HG03457 (cell line): ENCODE data around the gene GJC2.
"Not testable (repeated sequence)": the region's sequence is repeated elsewhere in the genome, so short reads cannot be mapped to it uniquely, and the experiment has no call there.

Experiments used
- ATAC-seq: cut with Tn5 transposase; IDR thresholded peaks from one replicate; pipeline ENCODE4 v1.9.1; 2021; ENCODE audit warnings: moderate number of reproducible peaks; ENCODE audit not compliant: unreplicated experiment

The GJC2 gene

DNA sequence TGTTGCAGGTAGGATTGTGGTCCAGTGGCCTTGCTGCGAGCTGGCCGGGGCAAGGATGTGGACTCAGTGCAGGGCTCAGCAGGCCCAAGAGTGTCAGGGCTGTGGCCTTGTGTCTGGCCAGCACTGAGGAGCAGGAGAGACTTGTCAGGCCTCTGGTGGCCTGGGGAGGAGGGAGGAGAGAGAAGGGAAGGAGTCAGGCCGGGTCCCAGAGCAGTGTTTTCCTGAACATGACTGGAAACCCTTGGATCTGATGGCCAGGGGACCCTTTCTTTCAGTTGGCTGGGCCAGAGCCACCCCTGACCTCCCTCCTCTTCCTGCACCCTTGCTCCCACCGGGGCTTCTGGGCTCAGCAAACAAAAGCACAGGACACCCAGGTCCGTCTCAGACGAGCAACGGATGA lies 20.9 kb downstream of the GJC2 start:
- ATAC-seq: no peak

DNA sequence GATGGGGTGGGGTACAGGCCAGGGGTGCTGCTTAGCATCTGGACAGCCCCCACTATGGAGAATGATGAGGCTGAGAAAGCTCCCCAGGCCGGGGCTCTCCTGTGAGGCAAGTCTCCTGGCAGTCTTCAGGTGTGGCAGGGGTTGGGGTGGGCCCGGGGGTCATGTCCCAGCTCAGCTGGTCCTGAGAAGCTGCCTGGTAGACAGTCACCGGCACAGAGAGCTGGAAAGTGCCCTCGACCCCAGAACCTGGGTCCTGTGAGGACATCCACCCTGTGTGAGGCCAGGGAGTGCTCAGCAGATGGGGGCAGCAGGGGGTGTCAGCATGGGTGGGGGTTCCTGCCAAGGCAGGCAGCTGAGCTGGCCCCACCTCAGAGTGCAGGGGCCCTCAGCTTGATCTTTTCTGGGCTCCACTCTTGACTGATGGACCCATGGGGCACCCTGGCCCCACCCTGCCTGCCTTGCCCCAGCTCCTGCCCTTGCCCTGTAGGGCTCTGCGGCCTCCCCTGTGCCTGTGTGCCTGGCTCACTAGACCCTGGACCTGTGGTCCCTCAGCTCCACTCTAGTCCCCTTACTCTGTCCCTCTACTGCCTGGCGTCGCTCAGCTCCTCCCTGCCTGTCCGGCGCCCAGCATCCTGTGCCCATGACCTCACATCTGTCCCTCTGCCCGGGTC lies 21.6 kb downstream of the GJC2 start:
- no peak for ATAC-seq

DNA sequence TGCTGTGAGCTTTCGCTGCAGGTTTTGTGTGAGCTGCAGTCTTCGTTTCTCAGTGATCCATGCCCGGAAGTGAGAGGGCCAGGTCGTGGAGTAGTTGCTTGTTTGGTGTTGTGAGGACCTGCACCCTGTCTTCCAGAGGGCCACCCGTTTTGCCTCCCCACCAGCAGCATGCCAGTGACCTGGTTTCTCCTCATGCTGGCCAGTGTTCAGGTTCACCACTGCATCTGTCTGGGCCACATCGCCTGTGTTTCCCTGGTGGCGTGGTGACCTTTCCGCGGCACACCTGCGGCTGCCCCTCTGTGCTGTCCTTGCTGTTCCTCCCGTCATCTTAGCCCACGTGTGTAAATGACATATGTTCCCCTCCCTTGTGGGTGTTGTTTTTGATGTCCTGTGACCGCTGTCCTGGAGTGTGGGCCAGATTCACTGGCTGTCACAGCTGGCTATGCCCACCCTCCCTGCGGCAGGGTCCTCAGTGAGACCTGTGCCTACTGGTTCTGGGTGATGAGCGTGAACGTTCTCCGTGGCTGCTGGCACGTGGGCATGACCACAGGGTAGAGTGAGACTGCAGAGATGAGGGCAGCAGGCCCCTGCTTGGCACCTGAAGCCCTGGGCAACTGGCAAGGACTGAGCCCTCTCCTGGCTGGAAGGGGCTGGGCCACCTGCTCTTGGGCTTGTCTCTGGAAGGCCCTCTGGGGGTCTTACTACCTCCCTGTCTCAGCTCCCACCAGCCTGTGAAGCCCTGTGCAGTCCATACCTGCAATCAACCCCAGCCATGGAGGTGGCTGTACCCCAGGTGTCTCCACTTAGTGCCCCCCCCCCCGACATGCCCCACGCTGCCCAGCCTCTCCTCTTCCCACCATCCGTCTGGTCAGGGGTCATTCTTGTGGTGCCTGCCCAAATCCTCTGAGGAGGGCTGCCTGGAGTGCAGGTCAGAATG lies 23.1 kb downstream of the GJC2 start:
- ATAC-seq: no peak

DNA sequence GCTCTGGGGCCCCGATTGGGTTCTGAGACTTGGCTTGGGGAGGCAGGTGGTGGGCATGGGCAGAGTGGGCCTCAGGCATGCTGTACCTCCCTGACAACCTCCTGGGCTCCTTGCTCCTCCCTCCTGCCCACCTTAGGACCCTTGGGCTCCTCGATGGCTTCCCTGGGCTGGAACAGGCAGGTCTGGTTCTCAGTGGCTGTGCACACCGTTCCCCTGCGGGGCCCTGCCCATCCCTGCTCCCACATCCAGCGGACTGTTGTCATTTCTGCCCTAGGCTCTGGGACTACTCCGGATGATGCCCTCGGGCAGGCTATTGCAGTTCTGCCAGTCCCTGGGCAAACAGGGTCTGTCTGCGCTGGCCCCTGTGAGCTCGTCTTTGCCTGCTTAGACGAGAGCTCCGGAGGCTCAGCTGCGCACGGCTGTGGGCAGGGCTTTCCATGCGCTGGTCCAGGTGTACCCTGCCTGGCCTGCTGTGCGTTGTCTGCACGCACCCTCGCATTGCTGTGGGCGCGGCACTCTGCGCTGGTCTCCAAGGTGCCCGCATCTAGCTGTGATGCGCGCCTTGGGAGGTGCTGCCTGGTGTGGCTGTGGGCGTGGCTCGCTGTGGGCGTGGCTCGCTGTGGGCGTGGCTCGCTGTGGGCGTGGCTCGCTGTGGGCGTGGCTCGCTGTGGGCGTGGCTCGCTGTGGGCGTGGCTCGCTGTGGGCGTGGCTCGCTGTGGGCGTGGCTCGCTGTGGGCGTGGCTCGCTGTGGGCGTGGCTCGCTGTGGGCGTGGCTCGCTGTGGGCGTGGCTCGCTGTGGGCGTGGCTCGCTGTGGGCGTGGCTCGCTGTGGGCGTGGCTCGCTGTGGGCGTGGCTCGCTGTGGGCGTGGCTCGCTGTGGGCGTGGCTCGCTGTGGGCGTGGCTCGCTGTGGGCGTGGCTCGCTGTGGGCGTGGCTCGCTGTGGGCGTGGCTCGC lies 24.1 kb downstream of the GJC2 start:
- ATAC-seq: not testable (repeated sequence)

DNA sequence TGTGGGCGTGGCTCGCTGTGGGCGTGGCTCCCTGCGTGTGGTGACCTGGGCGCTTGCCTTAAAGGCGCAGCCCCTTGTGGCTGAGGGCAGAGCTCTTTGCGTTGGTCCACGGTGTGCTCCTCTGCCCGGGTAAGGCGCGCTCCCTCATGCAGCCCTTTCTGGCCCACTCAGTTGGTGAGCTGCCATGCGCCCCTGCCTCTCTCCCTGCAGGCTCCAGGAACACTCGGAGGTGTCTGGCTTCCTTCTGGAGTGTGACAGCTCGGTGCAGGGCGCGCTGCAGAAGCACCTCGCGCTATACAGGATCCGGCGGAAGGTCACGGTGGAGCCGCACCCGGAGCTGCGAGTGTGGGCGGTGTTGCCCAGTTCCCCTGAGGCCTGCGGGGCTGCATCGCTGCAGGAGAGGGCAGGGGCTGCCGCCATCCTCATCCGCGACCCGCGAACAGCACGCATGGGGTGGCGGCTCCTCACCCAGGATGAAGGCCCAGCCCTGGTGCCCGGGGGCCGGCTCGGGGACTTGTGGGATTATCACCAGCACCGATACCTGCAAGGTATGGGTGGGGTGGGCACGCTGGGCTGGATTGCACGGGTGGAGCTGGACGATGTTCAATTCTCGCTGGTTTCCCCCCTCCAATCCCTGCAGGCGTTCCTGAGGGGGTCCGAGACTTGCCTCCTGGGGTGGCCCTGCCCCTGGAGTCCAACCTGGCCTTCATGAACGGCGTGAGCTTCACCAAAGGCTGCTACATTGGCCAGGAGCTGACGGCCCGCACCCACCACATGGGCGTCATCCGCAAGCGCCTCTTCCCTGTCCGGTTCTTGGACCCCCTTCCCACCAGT lies 25.0 kb downstream of the GJC2 start:
- ATAC-seq: no peak

DNA sequence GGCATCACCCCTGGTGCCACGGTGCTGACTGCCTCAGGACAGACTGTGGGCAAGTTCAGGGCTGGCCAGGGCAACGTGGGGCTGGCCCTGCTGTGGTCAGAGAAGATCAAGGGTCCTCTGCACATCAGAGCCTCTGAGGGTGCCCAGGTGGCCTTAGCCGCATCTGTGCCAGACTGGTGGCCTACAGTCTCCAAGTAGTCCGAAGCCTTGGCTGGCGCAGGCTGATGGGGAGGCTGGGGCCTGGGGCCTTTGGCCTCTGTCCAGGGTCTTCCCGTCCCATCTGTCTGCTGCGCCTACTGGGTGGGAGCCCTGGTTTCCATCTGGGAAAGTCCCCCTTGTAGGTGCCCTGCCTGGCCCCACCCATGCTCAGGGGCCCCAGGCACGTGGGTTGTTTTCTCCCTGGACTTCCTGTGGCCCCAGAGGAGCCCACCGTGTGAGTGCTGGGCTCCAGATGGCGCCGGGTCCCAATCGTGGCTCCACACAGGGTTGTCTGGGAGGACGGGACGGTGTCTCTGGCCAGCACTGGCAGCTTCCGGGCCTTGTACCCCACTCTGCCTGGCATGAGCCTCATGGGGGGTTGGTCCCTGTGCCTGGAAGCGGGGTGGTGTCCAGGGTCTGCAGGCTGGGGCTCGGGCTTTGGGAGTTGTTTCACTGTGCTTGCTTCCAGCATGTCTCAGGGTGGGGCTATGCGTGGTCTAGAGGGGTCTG lies 25.7 kb downstream of the GJC2 start:
- no peak for ATAC-seq

DNA sequence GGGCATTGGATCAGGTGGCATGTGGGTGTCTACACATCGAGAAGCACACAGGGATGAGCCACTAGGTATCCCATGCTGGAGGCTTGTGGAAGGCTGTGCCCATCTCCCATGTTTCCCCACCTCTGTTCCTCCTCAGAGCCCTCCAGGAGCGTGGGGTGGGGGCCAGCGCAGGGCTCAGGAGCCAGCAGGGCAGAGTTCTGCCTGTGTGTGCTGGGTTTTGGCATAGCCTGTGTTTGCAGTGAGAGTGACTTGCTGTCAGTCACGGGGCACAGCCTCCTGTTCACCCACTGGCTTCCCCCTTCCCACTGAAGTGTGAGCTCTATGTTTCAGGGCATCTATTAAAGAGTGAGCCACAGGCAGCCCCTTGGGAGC lies 26.3 kb downstream of the GJC2 start:
- ATAC-seq: no peak

DNA sequence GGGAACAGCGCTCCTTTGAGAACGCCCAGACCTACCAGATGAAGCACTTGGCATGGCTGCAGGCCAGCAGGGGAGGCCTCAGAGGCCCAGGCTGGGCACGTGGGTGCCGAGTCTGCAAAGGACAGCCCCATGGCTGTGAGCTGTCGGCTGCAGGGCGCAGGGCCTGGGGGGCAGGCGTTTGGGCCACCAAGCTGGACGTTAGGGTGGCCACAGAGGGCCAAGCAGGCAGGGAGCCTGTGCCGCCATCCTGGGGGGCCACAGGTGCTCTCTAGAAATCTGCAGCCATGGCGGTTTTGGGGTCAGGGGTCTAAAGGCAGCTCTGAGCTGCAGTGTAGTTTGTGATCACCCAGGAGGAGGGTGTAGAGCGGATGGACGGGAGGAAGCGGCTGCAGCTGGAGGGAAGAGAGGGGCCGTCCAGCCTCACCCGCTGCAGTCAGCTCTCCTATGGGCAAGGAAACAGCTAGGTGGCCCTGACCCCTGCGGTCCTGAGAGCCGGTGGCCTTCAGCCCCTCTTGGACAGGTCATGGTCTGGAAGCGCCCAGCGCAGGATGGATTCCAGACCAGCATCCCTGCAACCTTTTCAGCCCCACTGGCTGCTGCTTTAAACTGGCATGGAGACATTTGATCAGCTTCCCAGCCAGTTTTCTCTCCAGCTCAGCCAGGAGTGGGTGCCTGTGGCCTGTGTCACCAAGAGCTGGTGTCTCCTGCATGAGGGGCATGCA lies 26.9 kb downstream of the GJC2 start:
- ATAC-seq: no peak

DNA sequence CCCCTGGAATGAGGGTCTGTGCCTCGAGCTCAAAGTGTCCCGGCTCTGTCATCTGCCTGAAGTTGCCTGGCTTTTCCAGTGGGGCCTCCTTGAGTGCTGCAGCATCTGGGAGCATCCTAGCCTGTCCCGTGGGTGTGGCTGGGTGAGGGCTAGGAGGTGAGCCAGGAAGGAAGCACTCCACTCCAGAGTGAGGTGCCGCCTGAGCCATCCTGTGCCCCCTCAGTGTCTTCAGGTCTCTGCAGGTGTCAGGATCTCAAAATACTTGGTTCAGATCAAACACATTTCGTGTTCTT lies 27.4 kb downstream of the GJC2 start:
- no peak for ATAC-seq

DNA sequence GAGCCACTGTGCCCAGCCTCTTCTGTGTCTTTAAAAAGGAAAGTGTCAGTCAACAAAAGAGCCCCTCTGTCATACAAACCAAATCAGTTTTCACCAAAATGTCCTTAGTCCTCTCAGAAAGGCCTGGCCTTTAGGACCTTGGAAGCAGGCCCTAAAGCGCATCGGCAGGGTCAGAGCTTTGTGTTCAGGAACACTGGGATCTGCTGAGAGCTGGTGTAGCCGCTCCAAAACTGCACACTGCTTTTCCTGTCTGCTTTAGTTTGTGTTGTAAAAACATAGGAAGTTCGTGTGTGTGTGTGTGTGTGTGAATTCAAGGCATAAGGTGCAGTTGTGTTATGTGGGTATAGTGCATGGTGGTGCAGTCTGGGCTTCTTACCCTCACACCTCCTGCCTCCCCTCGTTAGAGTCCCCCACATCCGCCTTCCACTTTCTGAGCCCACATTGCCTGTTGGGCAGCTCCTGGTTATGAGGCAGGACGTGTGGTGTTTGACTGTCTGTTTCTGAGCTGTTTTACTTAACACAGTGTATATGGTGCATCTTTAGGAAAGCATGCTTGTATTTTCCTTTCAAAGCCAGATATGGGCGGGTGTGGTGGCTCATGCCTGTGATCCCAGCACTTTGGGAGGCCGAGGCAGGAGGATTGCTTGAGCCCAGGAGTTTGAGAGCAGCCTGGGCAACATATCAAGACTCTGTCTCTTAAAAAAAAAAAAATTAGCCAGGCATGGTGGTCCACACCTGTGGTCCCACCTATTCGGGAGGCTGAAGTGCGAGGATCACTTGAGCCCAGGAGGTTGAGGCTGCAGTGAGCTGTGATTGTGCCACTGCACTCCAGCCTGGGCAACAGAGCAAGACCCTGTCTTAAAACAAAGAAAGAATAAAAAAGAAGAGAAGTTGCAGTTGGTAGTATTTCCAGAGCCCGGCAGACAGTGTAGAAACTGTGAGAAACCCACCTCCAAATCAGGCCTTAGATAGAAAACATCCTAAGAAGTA lies 28.3 kb downstream of the GJC2 start:
- ATAC-seq: no peak

DNA sequence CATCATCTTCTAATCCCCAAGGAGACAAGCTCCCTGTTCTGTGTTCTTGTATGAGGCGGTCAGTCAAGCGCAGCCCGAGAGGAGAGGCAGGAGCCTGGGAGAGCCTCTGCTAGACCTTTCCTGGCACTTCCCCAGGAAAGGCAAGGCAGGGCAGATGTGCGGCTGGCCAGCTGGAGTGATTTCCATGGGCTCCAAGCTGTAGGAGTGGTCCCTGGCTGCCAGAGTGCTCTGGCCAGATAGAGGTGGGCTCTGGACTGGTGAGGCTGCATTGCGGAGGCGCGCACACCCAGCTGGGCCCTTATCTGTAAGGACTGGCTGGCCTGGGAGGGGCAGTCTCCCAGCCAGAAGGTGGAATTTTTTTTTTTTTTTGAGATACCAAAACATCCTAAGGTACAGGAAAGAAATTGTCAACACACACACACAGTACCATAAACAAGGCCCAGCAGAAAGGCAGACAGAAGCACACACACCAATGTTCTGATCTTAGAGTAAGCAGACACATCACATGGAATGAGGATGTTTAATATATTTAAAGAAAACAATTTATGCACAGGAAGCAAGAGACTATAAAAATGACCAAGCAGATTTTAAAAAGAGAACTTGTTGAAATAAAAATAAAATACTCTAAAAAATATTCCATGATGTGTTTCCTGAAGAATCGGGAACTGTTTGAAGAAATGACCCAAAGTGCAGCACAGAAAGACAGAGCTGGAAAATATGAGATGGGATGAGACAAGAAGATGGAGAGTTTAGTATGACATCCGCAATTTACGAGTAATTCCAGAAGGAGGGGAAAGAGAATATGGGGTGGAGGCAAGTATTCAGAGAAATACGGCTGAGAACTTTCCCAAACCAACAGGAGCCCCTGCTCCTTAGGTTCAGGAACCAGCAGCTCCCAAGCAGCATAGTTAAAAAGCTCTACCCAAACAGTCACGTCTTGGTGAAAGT lies 29.3 kb downstream of the GJC2 start:
- no peak for ATAC-seq

DNA sequence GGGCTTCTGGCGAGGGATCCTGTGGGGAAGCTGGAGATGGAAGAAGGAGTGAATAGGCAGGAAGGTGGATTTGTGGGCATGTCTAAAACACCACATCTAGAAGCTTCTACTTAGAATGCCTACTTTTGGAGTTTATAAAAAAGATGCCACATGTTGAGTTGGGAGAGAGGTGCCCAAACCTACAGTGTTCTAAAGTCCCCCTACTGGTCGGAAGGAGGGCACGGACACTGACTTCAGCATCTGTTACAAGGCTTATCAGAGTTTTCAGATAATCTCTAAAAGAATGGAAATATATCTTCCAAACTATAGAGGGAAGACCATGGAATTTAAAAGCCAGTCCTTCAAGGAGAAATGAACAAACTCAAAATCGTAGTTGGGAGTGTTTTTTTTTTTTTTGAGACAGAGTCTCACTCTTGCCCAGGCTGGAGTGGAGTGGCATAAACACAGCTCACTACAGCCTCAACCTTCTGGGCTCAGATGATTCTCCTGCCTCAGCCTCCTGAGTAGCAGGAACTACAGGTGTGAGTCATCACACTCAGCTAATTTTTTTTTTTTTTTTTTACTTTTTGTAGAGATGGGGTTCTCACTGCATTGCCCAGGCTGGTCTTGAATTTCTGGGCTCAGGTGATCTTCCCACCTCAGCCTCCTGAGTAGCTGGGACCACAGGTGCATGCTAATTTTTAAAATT lies 30.7 kb downstream of the GJC2 start:
- no peak for ATAC-seq

DNA sequence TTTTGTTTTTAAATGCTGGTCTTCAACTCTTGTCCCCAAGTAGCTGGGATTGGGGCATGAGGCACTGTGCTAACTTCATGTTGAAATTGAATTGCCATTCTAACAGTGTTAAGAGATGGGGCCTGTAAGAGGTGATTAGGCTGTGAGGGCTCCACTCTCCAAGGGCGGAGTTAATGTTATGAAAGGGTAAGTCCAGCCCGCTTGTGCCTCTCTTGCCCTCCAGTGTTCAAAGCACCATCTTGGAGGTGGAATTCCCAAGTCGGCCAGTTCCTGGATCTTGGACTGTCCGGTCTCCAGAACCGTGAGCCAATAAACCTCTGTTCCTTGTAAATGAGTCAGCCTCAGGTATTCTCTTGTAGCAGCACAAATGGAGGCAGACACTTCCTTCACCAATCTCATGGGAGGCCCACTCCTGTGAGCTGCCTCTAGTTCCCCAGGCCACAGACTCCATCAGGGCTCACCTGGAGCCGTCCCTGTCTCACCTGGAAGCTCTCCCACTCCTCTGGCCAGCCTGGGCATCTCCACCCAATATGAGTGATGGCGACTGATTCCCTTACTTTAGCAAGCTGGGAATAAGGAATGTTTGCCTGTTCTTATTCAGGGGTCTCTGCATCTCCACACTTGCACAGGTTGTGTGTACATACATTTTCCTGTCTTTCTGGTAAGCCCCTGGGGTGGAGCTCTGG lies 31.4 kb downstream of the GJC2 start:
- ATAC-seq: no peak

DNA sequence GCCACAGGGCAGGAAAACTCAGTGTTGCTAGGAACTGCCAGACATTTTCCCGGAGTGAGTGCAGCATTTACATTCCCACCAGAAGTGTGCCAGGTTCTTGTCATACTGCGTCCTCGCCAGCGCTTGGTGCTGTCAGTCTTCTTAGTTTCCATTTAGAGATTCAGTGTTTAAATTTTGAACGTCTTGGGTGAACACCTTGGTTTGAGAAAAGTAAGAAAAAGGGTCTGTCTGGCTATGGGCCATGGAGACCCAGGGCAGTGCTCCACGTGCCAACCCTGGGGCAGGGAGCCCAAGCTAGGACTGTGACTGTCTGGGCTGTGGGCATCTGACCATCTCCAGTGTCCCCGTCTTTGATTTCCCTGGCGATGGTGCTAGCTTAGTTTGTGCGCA lies 31.9 kb downstream of the GJC2 start:
- ATAC-seq: no peak

DNA sequence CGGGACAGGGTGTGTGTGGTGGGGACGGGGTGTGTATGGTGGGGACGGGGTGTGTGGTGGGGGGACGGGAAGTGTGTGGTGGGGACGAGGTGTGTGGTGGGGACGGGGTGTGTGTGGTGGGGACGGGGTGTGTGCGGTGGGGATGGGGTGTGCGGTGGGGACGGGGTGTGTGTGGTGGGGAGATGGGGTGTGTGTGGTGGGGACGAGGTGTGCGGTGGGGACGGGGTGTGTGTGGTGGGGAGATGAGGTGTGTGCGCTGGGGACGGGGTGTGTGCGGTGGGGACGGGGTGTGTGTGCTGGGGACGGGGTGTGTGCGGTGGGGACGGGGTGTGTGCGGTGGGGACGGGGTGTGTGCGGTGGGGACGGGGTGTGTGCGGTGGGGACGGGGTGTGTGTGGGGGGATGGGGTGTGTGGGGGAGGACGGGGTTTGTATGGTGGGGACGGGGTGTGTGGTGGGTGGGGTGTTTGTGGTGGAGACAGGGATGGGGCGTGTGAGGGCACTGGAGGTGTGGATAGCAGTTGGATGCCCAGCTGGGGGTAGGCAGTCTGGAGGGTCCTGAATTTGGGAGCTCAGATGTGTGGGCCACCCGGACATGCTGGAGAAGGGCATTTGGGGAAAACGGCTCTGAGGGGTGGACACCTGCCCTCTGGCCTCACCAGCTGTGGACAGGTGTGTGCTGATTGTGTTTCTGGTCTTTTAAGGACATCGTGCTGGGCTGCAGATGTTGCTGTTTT lies 32.7 kb downstream of the GJC2 start:
- ATAC-seq: no peak
